ENCODE measurements around the gene GAD2.

GAD2 gene

GRCh38 chr10:26334932-26335573, 118.5 kb downstream of the GAD2 start:
- no peak for TF ChIP-seq POLR2AphosphoS5 (IDR thresholded peaks at IDR 0.05; ENCODE audit: low read depth, low read length)
- TF ChIP-seq SIN3A (IDR thresholded peaks at IDR 0.05; ENCODE audit: borderline replicate concordance, insufficient read depth, low read length) = no peak
- no peak for TF ChIP-seq FOXP2 (optimal IDR thresholded peaks at IDR 0.05; ENCODE audit: borderline replicate concordance, extremely low read depth, extremely low read length, insufficient read depth)
- no peak for TF ChIP-seq TAF1 (IDR thresholded peaks at IDR 0.05; ENCODE audit: borderline replicate concordance, insufficient read depth, low read length)
- TF ChIP-seq REST (IDR thresholded peaks at IDR 0.05; ENCODE audit: insufficient read depth in 1 of 2, low read depth in 2 of 2, low read length in 2 of 2) = no peak

- TF ChIP-seq SIN3A (IDR thresholded peaks at IDR 0.05; ENCODE audit: borderline replicate concordance, insufficient read depth, low read length) (no peak), FOXP2 (optimal IDR thresholded peaks at IDR 0.05; ENCODE audit: borderline replicate concordance, extremely low read depth, extremely low read length, insufficient read depth) (no peak), POLR2AphosphoS5 (IDR thresholded peaks at IDR 0.05; ENCODE audit: low read depth, low read length) (no peak), TAF1 (IDR thresholded peaks at IDR 0.05; ENCODE audit: borderline replicate concordance, insufficient read depth, low read length) (no peak)
These were observed 119.1 kb downstream of the GAD2 start for GRCh38 chr10:26335574-26336093.

- TF ChIP-seq SIN3A (IDR thresholded peaks at IDR 0.05; ENCODE audit: borderline replicate concordance, insufficient read depth, low read length) (no peak), TAF1 (IDR thresholded peaks at IDR 0.05; ENCODE audit: borderline replicate concordance, insufficient read depth, low read length) (no peak), REST (IDR thresholded peaks at IDR 0.05; ENCODE audit: insufficient read depth in 1 of 2, low read depth in 2 of 2, low read length in 2 of 2) (no peak), FOXP2 (optimal IDR thresholded peaks at IDR 0.05; ENCODE audit: borderline replicate concordance, extremely low read depth, extremely low read length, insufficient read depth) (no peak), POLR2AphosphoS5 (IDR thresholded peaks at IDR 0.05; ENCODE audit: low read depth, low read length) (no peak)
These were observed 120.4 kb downstream of the GAD2 start for GRCh38 chr10:26336979-26337378.

GRCh38 chr10:26341701-26342100, 125.1 kb downstream of the GAD2 start:
- no peak for TF ChIP-seq FOXP2 (optimal IDR thresholded peaks at IDR 0.05; ENCODE audit: borderline replicate concordance, extremely low read depth, extremely low read length, insufficient read depth)
- no peak for TF ChIP-seq POLR2AphosphoS5 (IDR thresholded peaks at IDR 0.05; ENCODE audit: low read depth, low read length)
- TF ChIP-seq REST (IDR thresholded peaks at IDR 0.05; ENCODE audit: insufficient read depth in 1 of 2, low read depth in 2 of 2, low read length in 2 of 2) = no peak
- TF ChIP-seq TAF1 (IDR thresholded peaks at IDR 0.05; ENCODE audit: borderline replicate concordance, insufficient read depth, low read length) = no peak
- TF ChIP-seq SIN3A (IDR thresholded peaks at IDR 0.05; ENCODE audit: borderline replicate concordance, insufficient read depth, low read length) = no peak
